GM12874 (cell line): ENCODE measurements around the gene DNLZ.

Source experiments
- CTCF ChIP-seq: IDR thresholded peaks from 2 replicates; pipeline ENCODE4 v1.5.1; 2011; ENCODE audit warnings: low read depth, mild to moderate bottlenecking, control low read depth, low read length, moderate library complexity; ENCODE audit not compliant: insufficient read depth

DNLZ gene

GRCh38 chr9:136352682-136353081 lies 10.9 kb downstream of the DNLZ start:
- TF ChIP-seq CTCF = no peak

- no peak for TF ChIP-seq CTCF
Observed at GRCh38 chr9:136351252-136351800, 12.2 kb downstream of the DNLZ start.

- no peak for TF ChIP-seq CTCF
Observed at GRCh38 chr9:136349546-136349945, 14.0 kb downstream of the DNLZ start.

GRCh38 chr9:136348691-136349090 lies 14.9 kb downstream of the DNLZ start:
- TF ChIP-seq CTCF = no peak

- TF ChIP-seq CTCF = no peak
Observed at GRCh38 chr9:136347472-136348256, 15.9 kb downstream of the DNLZ start.

- no peak for TF ChIP-seq CTCF
Observed at GRCh38 chr9:136346927-136347465, 16.5 kb downstream of the DNLZ start.

- no peak for TF ChIP-seq CTCF
Observed at GRCh38 chr9:136346157-136346481, 17.4 kb downstream of the DNLZ start.
